ENCODE measurements around the gene PIK3CD. TPM values are rescaled to one million over a fixed set of nuclear protein-coding genes. Genes with fewer than 3 reads are reported as not detected.
A peak's percentile ranks its signal among the peaks of the same experiment; 100 is the strongest.

The PIK3CD gene
- total RNA-seq, 2 experiments from 2014 or later = 13.6 to 37.1 TPM

- POLR2A ChIA-PET = interaction anchor here (1.2 to 1.4 kb wide), 2 partner anchors 10 to 14 kb away, joined by 3 to 4 read pairs; no protein-coding TSS in a partner anchor
- Histone ChIP-seq H3K4me1 (ENCODE audit: insufficient read depth, low read length, poor library complexity, severe bottlenecking) (peaks cover 29% of the 10 kb centered on the region), H3K9me2 (ENCODE audit: insufficient read depth, low read length) (no peaks in the 10 kb centered on the region), H3K36me3 (ENCODE audit: insufficient read depth, low read length) (no peaks in the 10 kb centered on the region), H3K4me2 (ENCODE audit: low read length) (peak overlapping the region; percentile 79), H2AFZ (ENCODE audit: low read length) (peak overlapping the region; percentile 38; the same call in 1 of the 2 replicates), H3K9me3 (ENCODE audit: low read length) (no peaks in the 10 kb centered on the region), H3K79me2 (ENCODE audit: insufficient read depth, low read depth, low read length) (no peaks in the 10 kb centered on the region), H4K20me1 (ENCODE audit: insufficient read depth, low read length) (no peaks in the 10 kb centered on the region), H3K27ac (ENCODE audit: low read depth, low read length, poor library complexity, severe bottlenecking) (no peak overlapping the region), H3K4me3 (ENCODE audit: low read depth, low read length, poor library complexity, severe bottlenecking) (peak overlapping the region; percentile 66)
- BruUV-seq (replicated peaks) = no TSS peak
- DNase-seq (ENCODE audit: low spot score) = peak; percentile 85
- CTCF ChIA-PET (ENCODE audit: unreplicated experiment) = no interaction called here
- TF ChIP-seq EZH2phosphoT487 (IDR thresholded peaks at IDR 0.05; ENCODE audit: borderline replicate concordance, low read depth, low read length) = no peak
- no peak for TF ChIP-seq CTCF (conservative IDR thresholded peaks at IDR 0.05; ENCODE audit: low read length)
- intact Hi-C loops (cut with micrococcal nuclease; ENCODE audit: unreplicated experiment) = no loop called here
Measured at GRCh38 chr1:9689011-9689706, 37.6 kb downstream of the PIK3CD start.

- TF ChIP-seq CTCF (conservative IDR thresholded peaks at IDR 0.05; ENCODE audit: low read length) (no peak), EZH2phosphoT487 (IDR thresholded peaks at IDR 0.05; ENCODE audit: borderline replicate concordance, low read depth, low read length) (no peak)
- no peaks in the 10 kb centered on the region for H4K20me1 ChIP-seq (ENCODE audit: insufficient read depth, low read length)
- no peak overlapping the region; the same call in 1 of the 2 replicates for H3K4me2 ChIP-seq (ENCODE audit: low read length)
- POLR2A ChIA-PET = no interaction called here
- H3K9me2 ChIP-seq (ENCODE audit: insufficient read depth, low read length) = no peaks in the 10 kb centered on the region
- no peak overlapping the region for H2AFZ ChIP-seq (ENCODE audit: low read length)
- CTCF ChIA-PET (ENCODE audit: unreplicated experiment) = no interaction called here
- no peaks in the 10 kb centered on the region for H3K79me2 ChIP-seq (ENCODE audit: insufficient read depth, low read depth, low read length)
- peaks cover 25% of the 10 kb centered on the region for H3K4me1 ChIP-seq (ENCODE audit: insufficient read depth, low read length, poor library complexity, severe bottlenecking)
- no peak overlapping the region for H3K4me3 ChIP-seq (ENCODE audit: low read depth, low read length, poor library complexity, severe bottlenecking)
- H3K36me3 ChIP-seq (ENCODE audit: insufficient read depth, low read length) = no peaks in the 10 kb centered on the region
- DNase-seq (ENCODE audit: low spot score) = no peak
- H3K9me3 ChIP-seq (ENCODE audit: low read length) = no peaks in the 10 kb centered on the region
- intact Hi-C loops (cut with micrococcal nuclease; ENCODE audit: unreplicated experiment) = no loop called here
- BruUV-seq (replicated peaks) = no TSS peak
- H3K27ac ChIP-seq (ENCODE audit: low read depth, low read length, poor library complexity, severe bottlenecking) = no peak overlapping the region
Measured at GRCh38 chr1:9689971-9690381, 38.4 kb downstream of the PIK3CD start.

GRCh38 chr1:9690440-9691107 lies 39.0 kb downstream of the PIK3CD start:
- intact Hi-C loops (cut with micrococcal nuclease; ENCODE audit: unreplicated experiment) = no loop called here
- Histone ChIP-seq H4K20me1 (ENCODE audit: insufficient read depth, low read length) (no peaks in the 10 kb centered on the region), H3K9me3 (ENCODE audit: low read length) (no peaks in the 10 kb centered on the region), H3K36me3 (ENCODE audit: insufficient read depth, low read length) (no peaks in the 10 kb centered on the region), H3K4me3 (ENCODE audit: low read depth, low read length, poor library complexity, severe bottlenecking) (no peak overlapping the region), H3K27ac (ENCODE audit: low read depth, low read length, poor library complexity, severe bottlenecking) (no peak overlapping the region), H2AFZ (ENCODE audit: low read length) (no peak overlapping the region), H3K4me1 (ENCODE audit: insufficient read depth, low read length, poor library complexity, severe bottlenecking) (peaks cover 23% of the 10 kb centered on the region), H3K9me2 (ENCODE audit: insufficient read depth, low read length) (no peaks in the 10 kb centered on the region), H3K79me2 (ENCODE audit: insufficient read depth, low read depth, low read length) (no peaks in the 10 kb centered on the region), H3K4me2 (ENCODE audit: low read length) (no peak overlapping the region)
- DNase-seq (ENCODE audit: low spot score) = no peak
- no TSS peak for BruUV-seq (replicated peaks)
- POLR2A ChIA-PET = interaction anchor here (1.4 kb wide), 1 partner anchor 12 kb away, joined by 4 read pairs; no protein-coding TSS in a partner anchor
- TF ChIP-seq CTCF (conservative IDR thresholded peaks at IDR 0.05; ENCODE audit: low read length) = no peak
- TF ChIP-seq EZH2phosphoT487 (IDR thresholded peaks at IDR 0.05; ENCODE audit: borderline replicate concordance, low read depth, low read length) = no peak
- CTCF ChIA-PET (ENCODE audit: unreplicated experiment) = no interaction called here
